BLaER1 treated with 17β-estradiol and CSF1 and Interleukin-3, amounts not matched to agents 10 nM and 100 nM (cell line): Measurements from ENCODE around the gene BLOC1S6.

Source experiments
- H3K27ac ChIP-seq, 11 experiments: shearing (Covaris generic); formaldehyde crosslinking; 2 replicates each; pipeline ENCODE4 v1.8.1; 2022
- H3K27me3 ChIP-seq, 11 experiments: shearing (Covaris generic); formaldehyde crosslinking; 2 replicates each; pipeline ENCODE4 v1.8.1; 2022
- H3K36me3 ChIP-seq, 11 experiments: shearing (Covaris generic); formaldehyde crosslinking; 2 replicates each; pipeline ENCODE4 v1.8.1; 2022
- H3K4me1 ChIP-seq, 10 experiments: shearing (Covaris generic); formaldehyde crosslinking; 2 replicates each; pipeline ENCODE4 v1.8.1; 2022
- H3K4me2 ChIP-seq, 11 experiments: shearing (Covaris generic); formaldehyde crosslinking; 2 replicates each; pipeline ENCODE4 v1.8.1; 2022
- H3K4me3 ChIP-seq, 10 experiments: shearing (Covaris generic); formaldehyde crosslinking; 2 replicates each; pipeline ENCODE4 v1.8.1; 2022
- H3K9ac ChIP-seq, 11 experiments: shearing (Covaris generic); formaldehyde crosslinking; 2 replicates each; pipeline ENCODE4 v1.8.1; 2022
- H3K9me3 ChIP-seq, 11 experiments: shearing (Covaris generic); formaldehyde crosslinking; replicated peaks in 1 of 11; 2 replicates each; pipeline ENCODE4 v1.8.1; 2022
- H4K20me1 ChIP-seq, 11 experiments: shearing (Covaris generic); formaldehyde crosslinking; 2 replicates each; pipeline ENCODE4 v1.8.1; 2022
- Cebpa-rat ChIP-seq, 11 experiments: shearing (Covaris generic); IDR thresholded peaks; 2 replicates each; pipeline ENCODE4 v1.8.1; 2022

BLOC1S6 gene

GRCh38 chr15:45630917-45631691 lies 43.9 kb downstream of the BLOC1S6 start:
- Histone ChIP-seq H3K4me3 (no peak overlapping the region), H3K27me3 (peaks cover 0 to 14% (median 0%) of the 10 kb centered on the region in 11 experiments; a peak in 6 of 22 replicates), H3K4me2 (peak overlapping the region; percentile 7 to 77 (median 50); a peak in 20 of 22 replicates), H4K20me1 (no peaks in the 10 kb centered on the region), H3K9me3 (peaks cover 9 to 12% (median 12%) of the 10 kb centered on the region in 11 experiments), H3K9ac (0 out of 22 replicates have a peak overlapping the region, but pooled peaks of 1 of the 11 experiments have one; percentile 2), H3K36me3 (no peaks in the 10 kb centered on the region; a peak in 1 of 22 replicates), H3K4me1 (peaks cover 16 to 38% (median 30%) of the 10 kb centered on the region in 10 experiments), H3K27ac (peak overlapping the region in 7 of 11 experiments; percentile 14 to 43 (median 31); a peak in 9 of 22 replicates)
- no peak for TF ChIP-seq Cebpa-rat (IDR thresholded peaks at IDR 0.05)

GRCh38 chr15:45631776-45632175 lies 44.6 kb downstream of the BLOC1S6 start:
- Histone ChIP-seq H3K9ac (0 out of 22 replicates have a peak overlapping the region, but pooled peaks of 1 of the 11 experiments have one; percentile 2), H3K27ac (peak overlapping the region in 5 of 11 experiments; percentile 14 to 43 (median 34); a peak in 7 of 22 replicates), H4K20me1 (no peaks in the 10 kb centered on the region), H3K4me2 (peak overlapping the region; percentile 7 to 77 (median 50); a peak in 19 of 22 replicates), H3K36me3 (no peaks in the 10 kb centered on the region; a peak in 1 of 22 replicates), H3K27me3 (peaks cover 0 to 14% (median 0%) of the 10 kb centered on the region in 11 experiments; a peak in 6 of 22 replicates), H3K4me1 (peaks cover 16 to 45% (median 35%) of the 10 kb centered on the region in 10 experiments), H3K4me3 (no peak overlapping the region), H3K9me3 (peaks cover 2 to 6% (median 5%) of the 10 kb centered on the region in 11 experiments)
- no peak for TF ChIP-seq Cebpa-rat (IDR thresholded peaks at IDR 0.05)

DNA sequence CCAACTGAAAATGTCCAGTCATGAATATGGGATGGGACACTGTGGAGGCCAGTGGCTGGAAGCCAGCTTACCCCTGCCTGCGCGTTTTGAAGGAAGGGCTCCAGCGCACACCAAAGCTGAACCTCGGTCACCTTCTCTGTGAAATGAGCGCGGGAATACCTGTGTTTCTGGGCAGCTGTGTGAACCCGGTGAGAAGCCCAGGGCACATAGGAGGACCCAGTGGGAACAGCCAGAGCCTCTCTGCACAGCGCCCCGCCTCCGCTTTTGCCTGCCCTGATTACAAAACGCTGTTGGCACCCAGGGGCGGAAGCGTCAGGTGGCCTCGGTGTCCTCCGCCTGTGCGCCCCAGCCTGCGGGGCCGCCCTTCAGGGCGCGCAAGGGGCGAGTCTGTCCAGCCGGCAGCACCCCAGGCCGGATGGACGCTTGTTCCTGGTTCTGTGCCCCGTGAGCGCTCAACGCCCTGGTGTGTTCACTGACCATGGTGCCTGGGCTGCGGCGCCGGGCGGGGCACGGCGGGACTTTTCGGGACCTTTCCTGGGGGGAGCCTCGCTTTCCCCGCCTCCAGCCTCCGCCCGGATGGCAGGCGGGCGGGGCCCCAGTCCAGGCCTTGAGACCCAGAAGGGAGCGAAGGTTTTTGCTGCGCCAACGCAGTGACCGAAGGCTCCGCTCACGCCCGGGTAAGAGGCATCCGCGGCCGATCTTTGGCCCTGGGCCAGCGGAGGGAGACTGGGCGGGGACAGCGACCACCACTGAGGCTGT lies 47.4 kb downstream of the BLOC1S6 start, which contains the start of gene SQOR:
TSS of gene SQOR (plus strand) at position 598 of the 759 bp plus-strand sequence. CDS start 23,895 bp downstream, outside the sequence.
- TF ChIP-seq Cebpa-rat (IDR thresholded peaks at IDR 0.05) = no peak
- peak within 1 kb of the TSS; percentile 61 to 90 (median 76) for H3K4me3 ChIP-seq
- H3K27me3 ChIP-seq = peaks cover 0 to 14% (median 0%) of the 10 kb centered on the region in 11 experiments; a peak in 6 of 22 replicates
- H3K9me3 ChIP-seq = peaks cover 0 to 15% (median 0%) of the 10 kb centered on the region in 11 experiments; a peak in 7 of 22 replicates
- H3K27ac ChIP-seq = peak within 1 kb of the TSS; percentile 66 to 98 (median 82)
- H3K4me2 ChIP-seq = peak within 1 kb of the TSS; percentile 83 to 98 (median 95)
- H3K9ac ChIP-seq = peak within 1 kb of the TSS; percentile 77 to 95 (median 83)
- H3K4me1 ChIP-seq = peaks cover 29 to 71% (median 59%) of the 10 kb centered on the region in 10 experiments
- peaks cover 0 to 15% (median 0%) of the 10 kb centered on the region in 11 experiments; a peak in 6 of 22 replicates for H3K36me3 ChIP-seq
- H4K20me1 ChIP-seq = no peaks in the 10 kb centered on the region

DNA sequence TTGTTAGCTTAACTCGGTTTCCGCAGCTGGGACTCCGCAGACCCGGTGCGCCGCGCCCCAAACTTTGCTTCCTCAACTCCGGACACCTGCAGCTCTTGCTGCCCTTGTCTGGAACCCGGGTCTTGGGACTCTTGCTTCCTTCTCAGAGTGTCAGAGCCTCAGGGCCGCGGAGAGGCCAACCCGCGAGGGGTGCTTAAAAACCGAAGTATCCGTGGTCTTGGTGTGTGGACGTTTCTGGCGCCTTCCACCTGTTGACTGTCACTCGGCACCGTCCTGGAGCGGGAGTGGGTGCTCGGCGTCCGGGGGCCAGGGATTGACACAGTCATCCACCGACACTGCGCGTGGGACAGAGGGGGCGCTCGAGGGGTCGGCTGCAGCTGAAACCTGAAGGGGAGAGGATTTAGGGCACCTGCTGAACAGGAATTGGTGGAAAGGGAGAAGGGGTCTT lies 48.0 kb downstream of the BLOC1S6 start:
- Histone ChIP-seq H3K27ac (peak overlapping the region; percentile 66 to 98 (median 82)), H3K4me1 (peaks cover 29 to 77% (median 62%) of the 10 kb centered on the region in 10 experiments), H3K4me3 (peak overlapping the region; percentile 61 to 90 (median 76)), H3K4me2 (peak overlapping the region; percentile 83 to 98 (median 95)), H3K9me3 (peaks cover 0 to 20% (median 0%) of the 10 kb centered on the region in 11 experiments; a peak in 7 of 22 replicates), H3K27me3 (peaks cover 0 to 14% (median 0%) of the 10 kb centered on the region in 11 experiments; a peak in 6 of 22 replicates), H4K20me1 (no peaks in the 10 kb centered on the region), H3K9ac (peak overlapping the region; percentile 77 to 95 (median 83)), H3K36me3 (peaks cover 0 to 21% (median 0%) of the 10 kb centered on the region in 11 experiments; a peak in 6 of 22 replicates)
- TF ChIP-seq Cebpa-rat (IDR thresholded peaks at IDR 0.05) = no peak

- no peak for TF ChIP-seq Cebpa-rat (IDR thresholded peaks at IDR 0.05)
- peaks cover 0 to 20% (median 0%) of the 10 kb centered on the region in 11 experiments; a peak in 7 of 22 replicates for H3K9me3 ChIP-seq
- H3K4me1 ChIP-seq = peaks cover 29 to 81% (median 67%) of the 10 kb centered on the region in 10 experiments
- peak overlapping the region; percentile 83 to 98 (median 95) for H3K4me2 ChIP-seq
- peak overlapping the region; percentile 77 to 95 (median 83) for H3K9ac ChIP-seq
- H3K27me3 ChIP-seq = peaks cover 0 to 14% (median 0%) of the 10 kb centered on the region in 11 experiments; a peak in 6 of 22 replicates
- peaks cover 0 to 27% (median 0%) of the 10 kb centered on the region in 11 experiments; a peak in 6 of 22 replicates for H3K36me3 ChIP-seq
- peak overlapping the region; percentile 61 to 90 (median 76) for H3K4me3 ChIP-seq
- H3K27ac ChIP-seq = peak overlapping the region; percentile 66 to 98 (median 82); a peak in 21 of 22 replicates
- no peaks in the 10 kb centered on the region for H4K20me1 ChIP-seq
Measured at GRCh38 chr15:45635763-45636292, 48.6 kb downstream of the BLOC1S6 start.

DNA sequence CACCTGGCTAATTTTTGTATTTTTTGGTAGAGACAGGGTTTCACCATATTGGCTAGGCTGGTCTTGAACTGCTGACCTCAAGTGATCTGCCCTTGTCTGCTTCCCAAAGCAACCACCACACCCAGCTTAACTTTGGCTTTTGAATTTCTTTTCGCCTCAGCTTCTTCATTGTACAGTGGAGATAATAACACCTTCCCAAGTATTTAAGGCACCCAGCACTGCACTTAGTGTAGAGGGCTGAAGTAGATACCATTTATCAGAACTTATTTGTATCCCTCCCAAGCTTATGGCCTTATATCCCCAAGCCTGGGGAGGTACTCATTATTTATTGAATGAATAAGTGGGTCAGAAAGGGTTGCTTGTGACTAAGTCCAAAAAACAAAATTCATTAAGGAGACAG lies 50.0 kb downstream of the BLOC1S6 start:
- no peak for TF ChIP-seq Cebpa-rat (IDR thresholded peaks at IDR 0.05)
- Histone ChIP-seq H3K9ac (peak overlapping the region; percentile 48 to 95 (median 81)), H3K4me3 (peak overlapping the region in 6 of 10 experiments; percentile 74 to 90 (median 84); a peak in 11 of 20 replicates), H4K20me1 (peaks cover 0 to 12% (median 0%) of the 10 kb centered on the region in 11 experiments; a peak in 2 of 22 replicates), H3K4me1 (peaks cover 29 to 82% (median 69%) of the 10 kb centered on the region in 10 experiments), H3K4me2 (peak overlapping the region; percentile 43 to 96 (median 91)), H3K9me3 (peaks cover 0 to 22% (median 0%) of the 10 kb centered on the region in 11 experiments; a peak in 10 of 22 replicates), H3K27ac (peak overlapping the region; percentile 79 to 98 (median 95)), H3K36me3 (peaks cover 0 to 30% (median 0%) of the 10 kb centered on the region in 11 experiments; a peak in 6 of 22 replicates), H3K27me3 (peaks cover 0 to 14% (median 0%) of the 10 kb centered on the region in 11 experiments; a peak in 6 of 22 replicates)

DNA sequence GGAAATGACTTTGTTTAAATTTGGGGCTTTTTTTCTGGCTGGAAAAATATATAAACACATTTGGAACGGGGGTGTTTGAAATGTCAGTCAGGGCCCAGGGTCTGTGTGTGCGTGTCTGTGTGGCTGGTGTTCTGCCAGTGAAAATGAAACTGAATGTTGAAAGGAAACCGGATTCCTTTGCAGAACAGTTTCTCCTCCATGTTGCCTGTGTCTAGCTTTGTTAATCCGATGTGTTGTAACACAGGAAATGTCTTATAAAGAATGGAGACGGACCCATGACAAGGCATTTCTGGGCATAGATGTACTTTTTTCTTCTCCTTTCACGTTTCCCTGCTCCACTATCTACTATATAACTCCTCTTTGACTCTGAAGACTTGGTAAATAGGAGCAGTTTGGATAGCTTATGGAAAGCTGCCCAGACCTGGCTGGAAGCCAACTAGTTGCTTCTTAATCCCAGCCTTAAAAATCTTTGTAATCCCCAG lies 50.4 kb downstream of the BLOC1S6 start:
- H3K36me3 ChIP-seq = peaks cover 0 to 35% (median 0%) of the 10 kb centered on the region in 11 experiments; a peak in 6 of 22 replicates
- H3K9me3 ChIP-seq = peaks cover 0 to 26% (median 0%) of the 10 kb centered on the region in 11 experiments; a peak in 10 of 22 replicates
- peak overlapping the region; percentile 79 to 98 (median 95) for H3K27ac ChIP-seq
- TF ChIP-seq Cebpa-rat (IDR thresholded peaks at IDR 0.05) = peak in 10 of 11 experiments; percentile 23 to 87 (median 72); a peak in 14 of 22 replicates
- peaks cover 0 to 14% (median 0%) of the 10 kb centered on the region in 11 experiments; a peak in 6 of 22 replicates for H3K27me3 ChIP-seq
- H4K20me1 ChIP-seq = peaks cover 0 to 14% (median 0%) of the 10 kb centered on the region in 11 experiments; a peak in 2 of 22 replicates
- peak overlapping the region in 7 of 10 experiments; percentile 6 to 90 (median 82); a peak in 11 of 20 replicates for H3K4me3 ChIP-seq
- H3K9ac ChIP-seq = peak overlapping the region; percentile 48 to 95 (median 81)
- H3K4me2 ChIP-seq = peak overlapping the region; percentile 43 to 96 (median 91)
- peaks cover 29 to 82% (median 69%) of the 10 kb centered on the region in 10 experiments for H3K4me1 ChIP-seq
